NCI-H2081 (cell line): Measurements from ENCODE around the gene NGEF.
"Not testable (repeated sequence)": the region's sequence is repeated elsewhere in the genome, so short reads cannot be mapped to it uniquely, and the experiment has no call there.

ENCODE experiments used
- DNase-seq, 2 experiments: peaks; one replicate each; lab custom pipeline; 2025; lab: John Stamatoyannopoulos, UW

The NGEF gene

DNA sequence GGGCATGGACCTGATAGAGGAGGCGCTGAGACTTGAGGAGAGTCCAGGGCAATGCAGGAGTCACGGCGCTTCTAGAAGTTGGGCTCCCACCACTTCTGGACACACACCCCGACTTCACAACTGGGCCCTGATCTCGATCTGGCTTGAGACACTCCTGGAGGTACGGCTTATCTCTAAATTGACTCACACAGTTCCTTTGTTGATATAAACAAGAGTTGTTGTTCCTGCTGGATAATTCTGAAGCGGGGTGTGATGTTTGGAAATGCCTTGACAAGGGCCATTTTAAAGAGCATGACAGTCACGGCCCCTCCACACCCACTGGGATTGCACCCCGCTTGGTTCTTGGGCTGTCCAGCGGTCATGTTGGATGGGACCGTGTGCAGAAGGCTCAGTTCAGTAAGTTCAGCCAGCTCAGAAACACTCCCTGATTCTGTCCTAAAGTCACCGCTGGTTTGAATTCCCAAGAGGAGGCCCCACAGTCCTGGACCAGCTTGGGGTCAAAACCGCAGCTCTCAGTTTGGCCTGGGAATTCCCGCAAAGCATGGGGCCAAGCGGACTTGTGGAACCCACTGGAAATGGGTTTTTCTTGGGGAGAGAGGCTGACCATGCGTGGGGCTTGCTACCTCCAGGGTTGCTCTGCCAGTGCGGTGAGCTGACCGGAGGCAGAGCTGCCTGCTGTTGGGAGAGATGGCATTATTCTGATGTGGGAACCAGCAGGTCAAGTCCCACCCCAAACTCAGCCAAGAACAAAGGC, 10.1 kb upstream of the NGEF start:
- no peak for DNase-seq

DNA sequence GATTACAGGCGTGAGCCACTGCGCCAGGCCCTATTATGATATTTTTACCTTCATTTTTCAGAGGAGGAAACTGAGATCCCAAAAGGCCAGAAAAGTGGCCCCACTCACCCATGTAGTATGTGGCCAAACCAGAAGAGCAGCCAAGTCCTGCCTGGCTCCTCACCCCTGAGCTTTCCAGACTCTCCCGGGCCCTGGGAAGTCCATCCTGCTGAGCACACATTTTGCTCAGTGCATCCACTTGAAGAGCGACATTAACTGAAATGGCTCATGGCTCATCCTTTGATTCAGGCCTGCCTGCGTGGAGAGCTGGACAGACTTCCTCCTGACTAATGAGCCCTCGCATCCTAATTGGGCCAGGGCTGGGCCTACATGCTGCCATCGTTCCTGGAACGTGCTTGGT, 9.5 kb upstream of the NGEF start:
- DNase-seq: no peak

DNA sequence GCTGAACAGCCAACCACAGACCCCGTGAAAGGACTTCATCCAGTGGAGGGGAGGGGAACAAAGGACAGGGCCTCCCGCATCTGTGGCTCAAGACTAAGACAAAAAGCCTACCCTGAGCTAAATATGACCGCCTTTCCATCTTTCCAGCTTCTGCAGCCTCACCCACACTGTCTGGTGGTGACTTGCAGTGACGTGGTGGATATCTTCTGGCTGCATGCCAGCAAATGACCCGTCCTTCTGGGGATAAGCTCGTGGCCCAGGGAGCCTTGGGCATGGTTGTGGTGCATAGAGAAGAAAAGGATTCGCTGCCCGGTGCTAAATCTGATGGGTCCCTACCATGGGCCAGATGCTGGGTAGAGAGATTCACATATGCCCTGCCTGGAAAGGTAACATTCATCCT, 8.7 kb upstream of the NGEF start:
- DNase-seq: no peak

DNA sequence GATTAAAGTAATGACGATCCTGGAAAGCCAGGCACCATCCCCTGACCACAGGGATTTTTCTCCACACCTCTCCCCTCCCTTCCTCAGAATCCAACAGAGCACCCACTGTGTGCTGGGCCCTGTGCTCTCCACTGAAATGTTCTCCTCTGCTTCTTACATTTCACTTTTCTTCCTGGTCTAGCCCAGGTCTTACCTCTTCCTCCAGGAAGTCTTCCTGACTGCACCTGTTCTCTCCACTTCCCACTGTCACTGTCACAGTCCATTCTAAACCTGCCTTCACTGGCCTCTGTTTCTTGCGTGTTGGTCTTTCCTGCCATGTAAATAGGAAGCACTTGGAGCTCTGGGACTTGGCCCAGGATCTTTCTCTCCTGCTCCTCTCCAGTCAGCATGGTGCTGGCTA, 7.4 kb upstream of the NGEF start:
- no peak for DNase-seq

GRCh38 chr2:233019610-233020009, 6.6 kb upstream of the NGEF start:
- not testable (repeated sequence) for DNase-seq

- no peak for DNase-seq
Observed at GRCh38 chr2:233017947-233018346, 4.9 kb upstream of the NGEF start.

- DNase-seq: no peak
Observed at GRCh38 chr2:233015019-233015645, 2.1 kb upstream of the NGEF start.

DNA sequence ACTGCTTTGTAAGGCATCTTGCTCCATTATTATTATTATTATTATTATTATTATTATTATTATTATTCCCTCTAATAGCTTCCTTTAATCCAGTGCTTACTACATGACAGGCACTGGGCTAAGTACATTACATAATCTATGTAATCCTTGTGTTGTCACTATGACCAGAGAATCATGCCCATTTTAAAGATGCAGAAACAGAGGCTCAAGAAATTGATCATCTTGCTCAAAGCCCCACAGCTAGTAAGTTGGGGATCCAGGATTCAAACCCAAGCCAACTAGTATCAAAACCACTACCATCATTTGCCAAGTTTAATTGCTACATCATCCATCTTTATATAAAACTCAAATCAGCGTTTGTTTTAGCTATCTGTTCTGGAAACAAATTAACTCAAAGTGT, 594 bp upstream of the NGEF start:
- no peak for DNase-seq

GRCh38 chr2:233012301-233012971, 620 bp downstream of the NGEF start:
- DNase-seq: no peak

GRCh38 chr2:233011702-233012131, 1.3 kb downstream of the NGEF start:
- no peak for DNase-seq

- DNase-seq: no peak
Observed at GRCh38 chr2:233011268-233011650, 1.8 kb downstream of the NGEF start.

- no peak for DNase-seq
Observed at GRCh38 chr2:233010569-233011267, 2.3 kb downstream of the NGEF start.

- DNase-seq: no peak
Observed at GRCh38 chr2:233009661-233010060, 3.4 kb downstream of the NGEF start.

DNA sequence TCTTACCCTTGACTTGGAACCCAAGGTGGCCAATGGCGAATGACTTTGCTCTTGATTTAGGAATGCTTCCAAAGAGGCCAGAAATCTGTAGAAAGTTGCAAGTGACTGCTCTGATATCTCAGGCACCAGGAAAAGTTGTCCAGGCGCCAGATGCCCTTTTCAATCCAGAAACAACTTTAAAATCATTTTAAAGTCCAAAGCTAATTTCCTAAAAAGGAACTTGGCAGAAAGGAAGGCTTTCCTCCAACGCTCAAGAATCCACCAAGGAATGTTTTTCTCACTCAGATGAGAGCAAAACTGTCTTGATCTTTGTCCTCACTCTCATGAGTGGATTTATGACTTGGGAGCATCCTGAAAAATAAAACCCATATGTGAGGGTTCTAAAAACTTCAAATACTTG, 5.3 kb downstream of the NGEF start:
- DNase-seq: no peak

DNA sequence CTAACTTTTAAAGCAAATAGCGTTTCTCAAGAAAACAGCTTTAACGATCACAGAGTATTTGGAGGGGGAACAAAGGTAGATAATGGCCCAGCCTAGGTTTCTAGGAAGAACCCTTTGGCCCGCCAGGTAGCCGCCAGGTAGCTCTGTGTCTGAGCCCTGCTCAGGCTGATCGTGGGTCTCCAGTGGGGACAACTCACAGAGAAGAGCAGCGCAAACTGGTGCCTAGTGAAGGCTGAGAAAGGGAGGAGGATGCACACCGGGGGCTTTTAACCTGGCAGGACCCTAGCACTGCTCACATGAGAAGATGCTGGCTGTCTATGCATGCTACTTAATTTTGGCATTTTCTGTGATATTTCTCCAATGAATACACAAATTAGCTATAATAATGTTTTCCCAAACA, 5.8 kb downstream of the NGEF start:
- DNase-seq: no peak

GRCh38 chr2:233006648-233007047, 6.4 kb downstream of the NGEF start:
- DNase-seq: no peak

GRCh38 chr2:233005096-233005495, 8.0 kb downstream of the NGEF start:
- no peak for DNase-seq

GRCh38 chr2:233003658-233004555, 9.1 kb downstream of the NGEF start:
- DNase-seq: no peak

DNA sequence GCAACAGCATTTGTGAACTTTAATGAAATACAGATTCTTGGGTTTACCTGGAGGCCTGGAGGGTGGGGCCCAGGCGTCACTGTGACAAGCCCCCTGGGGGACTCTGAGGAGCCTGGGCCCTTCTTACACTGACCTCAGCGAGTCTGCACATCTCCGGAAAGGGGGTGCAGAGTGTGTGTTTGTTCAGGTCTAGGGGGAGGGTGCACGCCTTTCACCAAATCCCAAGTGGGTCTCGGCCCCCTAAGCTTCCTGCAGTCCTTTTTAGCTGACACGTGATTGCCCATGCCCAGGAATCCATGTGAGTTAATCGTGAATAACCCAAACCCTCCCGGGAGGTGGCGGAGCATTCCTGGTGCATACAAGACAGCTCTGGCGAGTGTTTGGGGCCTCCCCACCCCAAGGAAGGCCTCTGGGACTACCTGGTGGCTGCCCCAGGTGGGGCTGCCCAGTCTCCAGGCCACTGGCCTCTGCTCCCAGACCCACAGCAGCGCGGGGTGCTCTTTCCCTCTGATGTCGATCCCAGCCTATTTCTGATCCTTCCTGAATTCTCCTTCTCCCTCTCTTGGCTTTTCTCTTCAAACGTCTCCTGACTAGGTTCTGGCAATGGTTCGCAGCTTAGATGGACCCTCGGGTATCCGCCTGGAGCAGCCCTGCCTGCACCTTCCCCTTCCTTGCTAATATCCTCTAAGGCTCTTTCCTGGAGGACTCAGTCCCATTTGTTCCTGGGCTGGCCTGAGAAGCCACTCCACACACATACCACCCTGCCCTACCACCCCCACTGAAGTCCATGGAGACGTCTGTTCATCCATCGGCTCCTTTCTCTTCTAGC, 10.0 kb downstream of the NGEF start:
- no peak for DNase-seq

- DNase-seq: no peak
Observed at GRCh38 chr2:233000886-233001750, 11.9 kb downstream of the NGEF start.
